ENCODE results near the gene LGR4.
"Not testable (repeated sequence)": the region's sequence is repeated elsewhere in the genome, so short reads cannot be mapped to it uniquely, and the experiment has no call there.

The LGR4 gene

DNA sequence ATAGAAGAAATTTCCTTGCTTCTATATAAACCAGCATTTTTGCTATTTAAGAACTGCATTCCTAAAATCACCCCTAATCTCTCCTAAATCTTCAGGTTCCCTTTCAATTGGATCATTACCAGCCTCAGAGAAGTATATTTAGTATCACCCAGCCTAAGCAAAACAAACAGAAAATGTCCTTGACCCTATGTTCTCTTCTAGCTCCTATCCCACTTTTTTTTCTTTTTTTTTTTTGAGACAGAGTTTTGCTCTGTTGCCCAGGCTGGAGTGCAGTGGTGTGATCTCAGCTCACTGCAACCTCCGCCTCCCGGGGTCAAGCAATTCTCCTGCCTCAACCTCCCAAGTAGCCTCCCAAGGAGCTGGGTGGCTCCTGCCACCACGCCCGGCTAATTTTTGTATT lies 137.8 kb downstream of the LGR4 start:
- not testable (repeated sequence) for DNase-seq

- DNase-seq: no peak
Observed at GRCh38 chr11:27331981-27332380, 140.6 kb downstream of the LGR4 start.

GRCh38 chr11:27330633-27331270 lies 141.8 kb downstream of the LGR4 start:
- DNase-seq: no peak

- DNase-seq: no peak
Observed at GRCh38 chr11:27329867-27330632, 142.5 kb downstream of the LGR4 start.

GRCh38 chr11:27328614-27329013 lies 144.0 kb downstream of the LGR4 start:
- no peak for DNase-seq

DNA sequence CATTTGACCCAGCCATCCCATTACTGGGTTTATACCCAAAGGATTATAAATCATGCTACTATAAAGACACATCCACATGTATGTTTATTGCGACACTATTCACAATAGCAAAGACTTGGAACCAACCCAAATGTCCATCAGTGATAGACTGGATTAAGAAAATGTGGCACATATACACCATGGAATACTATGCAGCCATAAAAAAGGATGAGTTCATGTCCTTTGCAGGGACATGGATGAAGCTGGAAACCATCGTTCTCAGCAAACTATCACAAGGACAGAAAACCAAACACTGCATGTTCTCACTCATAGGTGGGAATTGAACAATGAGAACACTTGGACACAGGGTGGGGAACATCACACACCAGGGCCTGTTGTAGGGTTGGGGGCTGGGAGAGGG lies 145.5 kb downstream of the LGR4 start:
- not testable (repeated sequence) for DNase-seq

GRCh38 chr11:27322196-27322595 lies 150.4 kb downstream of the LGR4 start:
- DNase-seq: not testable (repeated sequence)

GRCh38 chr11:27321340-27321739 lies 151.2 kb downstream of the LGR4 start:
- not testable (repeated sequence) for DNase-seq

DNA sequence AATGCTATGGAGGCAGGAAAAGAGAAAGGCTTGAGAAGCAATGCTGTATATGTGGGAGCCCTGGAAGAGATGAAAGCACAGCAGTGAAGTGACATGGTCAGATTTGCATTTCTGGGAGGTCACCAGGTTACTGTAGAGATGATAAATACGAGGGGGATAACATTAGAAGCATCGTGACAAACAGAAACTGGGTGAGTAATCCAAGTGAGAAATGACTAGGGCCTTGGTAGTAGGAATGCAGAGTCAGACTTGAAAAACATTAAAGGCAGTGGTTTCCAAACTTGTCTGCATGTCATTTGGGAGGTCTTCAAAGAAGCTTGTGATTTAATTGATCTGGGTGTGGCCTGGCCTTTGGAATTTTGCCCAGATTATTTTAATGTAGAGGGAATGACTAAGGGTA lies 153.5 kb downstream of the LGR4 start:
- DNase-seq: no peak

DNA sequence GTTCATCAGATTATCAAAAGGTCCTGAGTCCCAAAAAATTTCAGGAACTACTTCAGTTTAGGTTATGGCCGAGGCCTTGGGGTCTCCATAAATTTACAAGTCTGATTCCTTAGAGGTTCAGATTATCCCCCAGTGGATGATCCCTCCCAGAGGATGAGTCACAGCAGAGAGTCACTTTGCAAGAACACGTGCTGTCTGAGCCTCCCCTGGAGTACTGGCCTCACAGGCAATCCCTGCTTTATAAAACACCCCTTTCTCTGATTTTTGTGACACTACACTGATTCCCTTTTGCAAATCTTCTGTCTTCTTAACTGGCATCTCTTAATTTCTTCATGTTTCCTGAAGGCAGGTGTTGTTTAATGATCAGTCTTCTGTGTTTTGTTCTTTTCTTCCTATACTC lies 154.8 kb downstream of the LGR4 start:
- no peak for DNase-seq

Measured in activated CD4-positive, CD25-positive, alpha-beta regulatory T cell treated with anti-CD3 and anti-CD28 coated beads, Interleukin-2, amount 50 U/mL, for 72 hours (primary cell).